Stimulated activated CD4-positive, alpha-beta T cell treated with anti-CD3 and anti-CD28 coated beads, Interleukin-12 subunit alpha, Interleukin-12 subunit beta, amount 100 ng/mL, for 24 hours (primary cell): ENCODE measurements around the gene LRRTM3.

ENCODE experiments used
- DNase-seq, 2 experiments: peaks; one replicate each; pipeline ENCODE4 v3.0.0-alpha.2; 2020; ENCODE audit warnings: low read depth in 2 of 2

LRRTM3 gene

DNA sequence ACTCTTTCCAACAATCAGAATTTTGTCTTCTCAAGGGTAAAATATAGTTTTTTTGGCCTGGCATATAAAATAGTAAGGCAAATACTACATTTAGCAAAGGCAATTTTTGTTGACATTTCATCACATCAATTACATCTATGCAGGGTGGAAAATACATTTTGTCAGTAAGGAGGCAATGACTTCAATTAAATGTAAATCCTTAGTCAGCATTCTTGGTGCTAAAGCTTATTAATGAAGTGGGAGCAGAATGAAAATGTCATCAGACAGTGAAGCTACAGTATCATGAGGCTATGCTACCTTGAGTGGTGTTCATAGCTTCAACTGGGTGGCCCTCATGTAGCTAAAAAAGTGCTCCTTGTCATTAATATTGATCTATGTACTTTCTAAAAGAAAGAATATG is 8.9 kb downstream of the LRRTM3 start:
- DNase-seq: no peak

DNA sequence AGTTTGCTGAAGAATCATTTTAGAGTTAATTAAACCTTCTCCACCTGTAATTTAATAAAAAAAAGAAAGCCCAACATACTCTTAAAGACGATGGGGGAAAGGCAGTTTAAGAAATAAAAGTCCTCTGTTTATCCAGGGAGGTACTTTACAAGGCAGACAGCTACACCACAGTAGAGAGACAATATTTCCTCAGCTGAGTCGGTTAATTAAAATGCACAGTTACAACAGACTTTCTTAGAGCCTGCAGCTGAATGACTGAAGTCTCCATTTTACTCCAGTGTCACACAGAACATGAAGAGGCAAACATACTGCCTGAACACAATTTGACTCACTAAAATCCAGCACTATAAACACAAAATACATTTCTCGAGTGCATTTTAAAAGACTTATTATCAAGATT is 15.1 kb downstream of the LRRTM3 start:
- DNase-seq: no peak

DNA sequence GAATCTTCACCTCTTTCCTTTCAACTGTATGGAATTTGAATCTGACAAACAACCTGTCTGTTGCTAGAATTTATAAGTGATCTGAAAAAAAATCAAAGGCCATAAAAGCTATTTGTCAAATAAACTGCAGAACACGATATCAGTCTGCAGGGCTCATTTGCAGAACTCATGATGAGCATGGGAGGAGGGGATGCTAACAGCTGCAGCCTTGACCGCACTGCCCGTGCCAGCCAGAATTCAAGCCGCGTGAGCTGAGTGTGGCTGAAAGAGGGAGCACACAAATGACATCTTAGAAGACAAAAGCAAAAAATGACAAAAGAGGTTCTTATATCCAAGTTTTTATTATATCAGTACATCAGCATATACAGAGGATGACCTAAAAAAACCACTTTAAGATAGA is 15.7 kb downstream of the LRRTM3 start:
- no peak for DNase-seq

DNA sequence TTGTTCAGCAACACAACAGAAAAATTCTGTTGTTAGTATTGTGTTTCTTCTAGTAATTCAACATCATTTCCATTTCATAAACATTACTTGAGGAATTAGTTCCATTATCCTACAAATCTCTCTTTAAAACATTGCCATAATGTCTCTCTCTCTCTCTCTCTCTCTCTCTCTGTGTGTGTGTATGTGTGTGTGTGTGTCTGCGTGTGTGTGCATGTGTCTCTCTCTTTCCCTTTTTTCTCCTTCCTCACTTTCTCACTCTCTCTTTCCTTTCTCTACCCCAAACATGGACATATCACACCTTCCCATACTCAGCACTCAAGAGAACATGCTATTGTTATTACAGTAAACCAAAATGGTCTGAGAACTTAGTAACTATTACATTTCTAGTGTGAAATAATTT is 16.6 kb downstream of the LRRTM3 start:
- DNase-seq: no peak

DNA sequence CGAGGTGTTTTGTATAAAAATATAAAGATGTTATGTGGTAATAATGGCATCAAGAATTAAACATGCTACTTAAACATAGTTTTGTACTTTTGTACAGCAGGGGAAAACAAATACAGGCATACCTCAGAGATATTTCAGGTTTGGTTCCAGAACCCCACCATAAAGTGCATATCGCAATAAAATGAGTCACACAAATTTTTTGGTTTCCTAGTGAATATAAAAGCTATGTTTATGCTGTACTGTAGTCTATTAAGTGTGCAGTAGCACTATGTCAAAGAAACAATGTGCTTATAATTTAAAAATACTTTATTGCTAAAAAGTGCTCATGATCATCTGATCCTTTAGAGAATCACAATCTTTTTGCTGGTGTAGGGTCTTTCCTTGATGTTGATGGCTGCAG is 17.8 kb downstream of the LRRTM3 start:
- no peak for DNase-seq

DNA sequence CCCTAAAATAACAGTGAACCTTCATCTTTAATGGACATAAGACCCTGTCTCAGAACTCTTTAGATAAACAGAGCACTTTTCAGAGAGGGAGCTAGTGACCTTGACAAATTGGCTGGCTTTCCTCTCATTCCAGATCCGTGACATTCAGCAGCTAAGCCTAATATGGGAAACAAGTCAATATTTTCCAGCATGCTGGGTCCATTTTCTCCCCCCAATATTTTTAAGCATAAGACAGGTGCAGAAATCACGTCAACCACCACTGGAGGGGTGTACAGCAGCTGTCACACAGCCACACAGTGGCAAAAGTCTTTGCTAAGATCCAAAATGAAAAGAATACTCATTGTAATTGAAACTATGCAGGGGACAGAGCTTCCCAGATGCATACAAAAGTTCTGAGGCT is 26.1 kb downstream of the LRRTM3 start:
- no peak for DNase-seq

DNA sequence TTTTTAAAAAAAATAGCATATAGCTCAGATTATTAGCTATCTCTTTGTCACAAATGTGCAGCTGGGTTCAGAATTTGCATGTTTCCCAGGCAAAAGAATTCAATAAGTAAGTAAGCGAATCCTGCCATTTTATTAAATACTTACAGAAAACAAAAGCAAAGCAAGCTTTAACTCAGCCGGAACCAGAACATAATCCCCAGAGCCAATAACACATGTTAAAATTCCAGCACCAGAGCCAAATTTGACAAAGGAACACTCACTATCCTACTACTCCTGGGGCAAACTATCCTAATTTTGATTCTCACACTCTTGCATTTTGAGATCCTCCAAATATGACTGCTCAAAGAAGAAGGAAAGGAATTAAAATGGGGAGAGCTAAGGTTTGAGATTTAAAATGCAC is 32.6 kb downstream of the LRRTM3 start:
- DNase-seq: no peak

DNA sequence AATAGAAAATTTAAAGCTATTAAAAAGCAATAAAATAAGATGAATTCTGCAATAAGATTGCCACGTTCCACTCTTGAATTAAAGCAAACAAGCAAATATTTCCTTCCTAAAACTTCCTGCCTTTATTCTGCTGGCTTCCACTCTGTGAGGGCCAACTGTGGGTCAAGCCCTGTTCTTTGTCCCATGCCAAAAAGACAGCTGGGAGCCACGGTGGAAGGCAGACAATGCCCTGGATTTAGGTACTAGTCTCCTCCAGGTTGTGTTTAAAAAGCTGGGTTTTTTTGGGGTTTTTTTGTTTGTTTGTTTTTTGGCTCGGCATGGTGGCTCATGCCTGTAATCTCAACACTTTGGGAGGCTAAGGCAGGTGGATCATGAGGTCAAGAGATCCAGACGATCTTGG is 39.1 kb downstream of the LRRTM3 start:
- DNase-seq: no peak

DNA sequence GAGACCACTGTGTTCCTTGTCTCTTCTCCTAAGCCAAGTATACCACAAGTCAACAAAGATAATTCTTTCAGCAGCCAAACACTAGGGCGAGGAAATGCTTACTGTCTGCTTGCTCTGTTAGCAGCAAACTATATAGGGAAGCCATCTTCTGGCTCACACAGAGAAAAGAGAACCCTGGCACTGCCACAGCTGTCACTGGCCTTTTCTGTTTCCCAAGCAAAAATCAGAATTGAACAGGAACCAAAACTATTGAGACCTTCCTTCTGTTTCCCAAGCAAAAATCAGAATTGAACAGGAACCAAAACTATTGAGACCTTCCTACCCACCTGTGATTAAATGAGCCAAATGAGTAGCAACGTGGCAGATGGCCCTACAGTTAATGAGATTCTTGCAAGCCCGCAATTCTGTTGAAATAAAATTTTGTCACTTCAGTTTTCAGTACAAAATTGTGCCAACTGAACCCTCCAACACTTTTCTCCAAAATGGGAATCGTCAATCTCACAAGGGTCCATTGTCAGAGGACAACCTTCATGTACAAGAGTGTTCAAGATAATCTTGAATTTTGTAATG is 54.5 kb downstream of the LRRTM3 start:
- no peak for DNase-seq

DNA sequence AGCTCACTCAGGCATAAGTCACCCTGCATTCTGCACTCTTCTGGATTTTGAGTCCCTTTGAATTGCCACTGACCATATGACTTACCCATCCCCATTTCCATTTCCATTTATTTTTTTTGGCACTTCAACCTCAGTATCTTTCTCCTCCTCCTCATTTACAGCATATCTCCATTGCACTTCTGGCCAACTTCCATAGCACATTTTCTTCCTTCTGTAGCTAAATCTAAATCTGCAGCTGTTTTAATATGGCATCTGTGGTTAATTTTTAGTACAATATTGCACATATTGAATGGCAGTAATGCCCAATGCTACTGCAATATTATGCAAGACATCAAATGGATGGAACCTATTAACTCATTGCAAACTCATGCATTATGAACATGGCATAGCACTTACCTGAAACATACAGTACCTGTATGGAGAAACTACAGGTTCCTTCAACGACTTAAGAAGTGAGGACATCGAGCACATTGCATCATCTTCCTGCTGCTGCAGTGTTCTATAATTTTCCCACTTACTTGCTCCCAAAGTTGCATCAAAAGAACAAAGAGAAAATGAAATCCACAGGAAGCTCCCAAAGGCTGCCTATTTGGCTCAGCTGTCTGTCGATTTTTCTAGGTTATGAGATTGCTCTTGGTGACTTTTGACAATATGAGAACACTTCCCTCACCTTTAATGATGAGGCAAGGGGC is 55.7 kb downstream of the LRRTM3 start:
- no peak for DNase-seq

DNA sequence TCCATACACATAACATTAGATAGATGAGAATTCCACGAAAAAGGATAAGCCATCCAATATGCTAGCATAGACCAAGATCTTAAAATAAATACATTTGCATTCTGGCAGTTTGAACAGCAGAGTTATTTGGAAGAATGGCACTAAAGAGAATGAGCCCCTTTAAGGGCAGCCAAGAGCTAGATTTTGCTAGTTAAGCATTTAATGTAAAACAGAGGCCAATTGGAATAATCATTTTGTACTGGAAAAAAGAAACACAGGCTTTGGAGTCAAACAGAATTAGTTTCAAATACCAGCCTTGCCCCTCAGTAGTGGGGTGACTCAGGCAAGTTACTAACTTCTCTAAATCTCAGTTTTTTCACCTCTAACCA is 56.2 kb downstream of the LRRTM3 start:
- DNase-seq: no peak

DNA sequence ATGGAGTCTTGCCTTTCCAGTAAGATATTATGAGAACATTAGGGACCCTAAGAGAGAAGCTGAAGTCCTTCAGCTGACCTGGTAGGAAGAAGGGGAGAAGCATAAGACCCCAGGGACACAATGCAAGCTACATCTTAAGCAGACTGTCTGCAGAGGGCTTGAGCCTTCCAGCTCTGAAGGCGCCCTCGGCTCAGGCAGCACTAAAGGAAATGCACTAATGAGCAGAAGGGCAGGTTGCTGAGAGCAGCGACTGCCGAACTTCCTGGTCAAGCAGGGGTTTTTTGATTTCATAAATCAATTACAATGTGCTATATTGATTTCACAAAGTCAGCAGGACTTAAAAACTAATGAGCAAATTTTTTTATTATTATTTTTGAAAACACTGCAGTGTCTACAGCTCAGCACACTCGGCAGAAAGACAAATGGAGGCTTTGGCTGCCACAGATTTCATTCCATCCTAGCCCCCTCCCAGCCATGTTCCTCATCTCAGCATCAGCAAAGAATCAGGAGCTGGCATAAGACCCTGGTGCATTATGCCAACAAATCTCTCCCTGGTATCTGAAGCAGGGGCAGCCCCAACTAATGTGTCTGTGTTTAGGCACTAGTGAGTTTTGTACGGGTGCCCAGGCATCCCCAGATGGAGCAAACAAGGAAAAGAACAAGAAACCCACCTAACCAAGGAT is 57.1 kb downstream of the LRRTM3 start:
- DNase-seq: no peak

DNA sequence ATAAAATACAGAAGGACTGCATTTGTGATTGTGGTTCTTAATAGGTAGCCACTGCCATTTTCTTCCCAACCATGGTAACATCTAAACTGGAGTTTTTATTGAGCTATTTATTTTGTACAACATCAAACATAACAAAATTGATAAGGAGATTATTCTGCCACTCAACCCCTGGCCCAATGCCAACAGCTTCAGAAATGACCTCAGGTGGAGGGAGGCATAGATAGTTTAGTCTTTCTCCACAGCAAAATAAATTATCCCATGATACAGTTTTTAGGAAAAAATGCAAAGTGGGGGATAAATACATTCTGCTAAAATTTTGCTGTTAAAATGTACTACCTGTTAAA is 57.6 kb downstream of the LRRTM3 start:
- no peak for DNase-seq

DNA sequence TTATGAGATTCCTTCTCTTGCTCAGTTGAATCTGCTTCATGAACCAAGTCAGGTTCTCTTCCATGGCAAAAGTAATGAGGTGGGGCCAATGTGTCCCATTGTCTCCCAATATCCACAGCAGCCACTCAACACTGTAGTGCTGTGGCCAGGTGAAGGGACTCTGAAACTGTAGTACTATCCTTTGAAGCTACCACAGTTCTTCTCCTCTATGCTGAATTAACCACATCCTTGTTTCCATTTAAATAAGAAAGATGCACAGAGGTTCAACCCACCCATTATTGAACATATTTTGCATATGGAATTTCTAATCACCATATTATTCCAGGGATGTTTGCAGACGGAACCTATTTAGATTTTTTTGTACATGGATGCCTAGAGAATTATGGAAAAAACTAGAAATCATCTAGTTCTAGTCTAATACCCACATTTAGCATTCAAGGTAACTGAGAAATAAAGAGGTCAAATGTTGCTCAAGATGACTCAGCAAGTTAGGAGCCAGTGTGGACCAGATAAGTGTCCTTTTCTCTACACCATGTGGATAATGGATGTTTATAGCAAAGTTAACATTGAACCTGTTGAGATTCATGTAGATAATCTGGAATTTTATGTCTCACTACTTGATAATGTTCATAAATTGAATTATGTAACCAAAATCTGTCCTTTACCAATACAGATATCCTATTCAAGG is 64.5 kb downstream of the LRRTM3 start:
- DNase-seq: no peak

DNA sequence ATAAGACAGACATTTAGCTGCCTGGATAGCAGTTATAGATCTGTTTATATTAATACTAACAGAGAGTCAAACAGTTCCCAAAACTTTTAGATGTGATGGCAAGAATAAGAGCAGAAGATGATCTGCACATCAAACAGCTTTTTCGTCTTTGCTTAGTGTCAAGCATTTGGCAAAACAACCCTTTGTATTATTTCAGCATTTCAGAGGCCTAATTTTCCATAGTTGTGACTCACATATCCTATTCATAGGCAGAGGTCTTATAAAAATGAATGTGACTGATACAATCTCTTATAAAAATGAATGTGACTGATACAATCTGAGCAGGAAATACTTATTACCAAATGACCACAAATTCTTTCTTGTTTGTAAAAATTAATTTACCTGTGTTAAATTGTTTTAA is 71.2 kb downstream of the LRRTM3 start:
- DNase-seq: no peak

DNA sequence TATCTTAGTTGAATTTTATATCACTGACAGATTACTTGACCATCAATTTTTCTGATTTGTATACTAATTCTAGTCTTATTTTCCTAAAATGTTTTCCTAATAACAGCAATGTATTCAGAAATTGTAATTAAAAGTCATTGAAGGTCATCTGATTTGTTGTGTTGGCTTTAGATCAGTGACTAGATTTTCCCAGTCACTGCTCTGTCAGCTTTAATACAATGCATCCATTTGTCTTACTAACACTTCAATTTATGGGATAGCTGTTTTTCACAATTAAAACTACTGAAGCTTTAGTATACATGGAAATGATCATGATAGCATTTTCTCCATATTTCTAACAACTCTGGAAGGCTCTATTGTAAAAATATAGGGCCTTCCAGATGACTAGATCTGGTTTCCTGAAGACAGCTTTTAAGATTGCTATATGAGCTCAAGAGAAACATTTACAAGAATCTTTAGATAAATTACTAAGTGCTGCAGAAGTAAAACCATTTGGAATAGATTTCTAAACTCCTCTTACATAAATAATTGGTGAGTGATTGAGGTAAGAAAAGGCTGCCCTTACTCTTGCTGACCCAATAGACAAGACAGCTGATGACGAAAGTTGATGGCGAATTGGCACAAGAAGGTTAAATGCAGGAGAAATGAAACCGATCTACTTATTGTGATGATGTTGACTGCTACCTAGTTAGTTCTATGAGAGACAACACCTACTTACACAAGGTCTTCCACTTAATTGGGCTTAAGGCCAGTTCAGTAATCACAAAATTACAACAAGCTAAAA is 74.1 kb downstream of the LRRTM3 start:
- DNase-seq: no peak

DNA sequence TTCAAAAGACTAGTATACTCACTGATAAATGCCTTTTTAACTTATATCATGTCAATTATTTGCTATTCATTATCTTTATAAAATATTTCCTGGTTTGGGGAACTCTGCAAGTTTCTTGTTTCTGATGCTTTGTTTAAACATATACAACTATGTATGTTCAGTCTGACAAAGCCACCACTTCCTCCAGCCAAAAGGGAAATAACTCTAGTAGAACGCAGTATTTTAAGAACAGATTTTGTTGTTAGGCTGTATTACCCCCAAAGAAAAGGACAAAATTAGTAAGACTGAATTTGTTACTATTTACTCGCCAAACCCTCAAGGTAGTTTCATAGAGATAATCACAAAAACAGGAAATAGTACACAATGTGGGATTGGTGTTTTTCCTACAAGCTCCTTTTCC is 78.9 kb downstream of the LRRTM3 start:
- DNase-seq: no peak

DNA sequence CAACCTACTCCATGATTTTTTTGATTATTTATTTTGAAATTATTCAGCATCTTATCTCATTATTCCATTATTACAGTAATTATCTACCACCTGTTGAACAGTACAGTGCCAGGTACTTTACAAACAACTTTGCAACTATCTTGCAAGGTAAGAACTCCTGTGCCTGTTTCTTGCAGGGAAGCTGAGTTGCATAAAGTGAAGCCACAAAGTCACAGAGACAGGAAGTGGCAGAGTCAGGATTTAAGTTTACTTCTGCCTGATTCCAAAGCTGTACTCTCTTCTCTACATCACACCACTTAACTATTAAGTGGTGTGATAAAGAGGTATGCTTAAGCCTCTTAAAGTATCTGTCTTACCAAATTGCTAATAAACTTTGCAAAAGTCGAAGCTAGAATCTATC is 80.1 kb downstream of the LRRTM3 start:
- DNase-seq: no peak

DNA sequence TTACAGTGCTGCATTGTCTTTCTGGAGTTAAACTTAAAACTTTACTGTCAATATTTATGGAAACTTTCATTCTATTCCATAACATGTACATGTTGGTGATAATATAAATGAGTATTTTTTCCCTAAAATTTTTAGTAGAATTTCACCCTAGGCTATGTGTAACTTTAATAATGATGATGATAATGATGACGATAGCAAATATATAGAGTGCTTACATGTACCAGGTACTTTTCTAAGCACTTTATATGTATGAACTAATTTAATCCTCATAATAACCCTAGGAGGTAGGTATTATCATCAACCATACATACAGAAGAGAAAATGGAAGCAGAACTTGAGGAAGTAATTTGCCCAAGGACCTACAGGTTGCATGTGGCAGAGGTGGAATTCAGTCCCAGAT is 85.6 kb downstream of the LRRTM3 start:
- no peak for DNase-seq

DNA sequence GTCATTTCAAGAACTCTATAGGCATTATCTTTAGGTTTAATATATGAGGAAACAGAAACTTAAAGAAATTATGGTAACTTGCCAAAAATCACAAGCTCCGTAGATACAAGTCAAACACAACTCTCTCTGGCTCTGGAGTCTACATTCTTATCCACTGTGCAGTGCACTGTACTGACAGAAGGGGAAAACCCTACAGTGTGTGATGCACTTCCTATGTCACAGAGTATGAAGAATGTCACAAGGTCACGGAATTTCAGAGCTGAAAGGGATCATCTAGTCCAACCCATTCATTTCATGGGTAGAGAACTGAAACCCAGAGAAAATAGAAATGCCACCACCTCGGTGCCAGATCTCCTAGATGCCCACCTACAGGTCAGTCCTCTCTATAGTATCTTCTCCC is 86.1 kb downstream of the LRRTM3 start:
- no peak for DNase-seq

DNA sequence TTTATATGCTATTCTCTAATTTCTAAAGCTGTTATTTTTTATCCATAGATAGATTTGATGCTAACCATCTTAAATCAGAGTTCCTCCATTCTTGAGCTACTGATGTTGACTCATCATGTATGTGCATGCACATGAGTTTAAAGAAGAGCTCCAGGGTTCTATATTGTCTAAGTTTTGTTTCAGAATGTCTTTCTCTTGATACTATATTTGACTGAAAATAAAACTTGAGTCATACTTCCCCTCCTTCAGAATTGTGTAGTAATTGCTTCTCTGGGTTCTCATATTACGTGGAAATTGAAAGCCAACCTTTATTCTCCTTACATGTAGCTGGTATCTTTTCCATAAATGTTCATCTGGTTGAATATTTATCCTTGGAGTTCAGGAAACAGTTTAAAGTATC is 89.4 kb downstream of the LRRTM3 start:
- no peak for DNase-seq

DNA sequence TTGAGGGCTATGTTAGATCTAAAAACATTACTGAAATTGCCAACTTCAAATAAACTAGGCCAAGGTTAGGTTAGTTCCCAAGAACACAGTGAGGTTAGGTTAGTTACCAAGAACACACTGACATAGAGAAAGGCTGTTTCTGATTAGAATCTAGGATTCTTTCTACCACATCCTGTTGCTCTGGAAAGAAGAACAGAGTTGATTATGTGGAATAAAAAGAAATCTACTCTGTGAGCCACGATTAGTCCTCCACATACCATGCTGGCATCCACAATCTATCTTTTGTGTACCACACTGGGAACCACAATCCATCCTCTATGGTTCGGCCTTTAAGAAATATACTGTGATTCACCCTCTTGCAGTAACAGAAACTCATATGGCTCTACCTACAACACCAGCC is 91.4 kb downstream of the LRRTM3 start:
- no peak for DNase-seq
